HL-60/S4 treated with retinoic acid at 250 ng/mL for 4 days and 3 days (cell line): ENCODE measurements around the gene CCDC107.
"Not testable (repeated sequence)": the region's sequence is repeated elsewhere in the genome, so short reads cannot be mapped to it uniquely, and the experiment has no call there.

Source experiments
- in situ Hi-C: fragments of 300-500 bp; cut with MboI; formaldehyde crosslinking; loops from 2 replicates; pipeline ENCODE4 v1.7.0; 2022; ENCODE audit warnings: low sequenced_read_pairs

Gene CCDC107

DNA sequence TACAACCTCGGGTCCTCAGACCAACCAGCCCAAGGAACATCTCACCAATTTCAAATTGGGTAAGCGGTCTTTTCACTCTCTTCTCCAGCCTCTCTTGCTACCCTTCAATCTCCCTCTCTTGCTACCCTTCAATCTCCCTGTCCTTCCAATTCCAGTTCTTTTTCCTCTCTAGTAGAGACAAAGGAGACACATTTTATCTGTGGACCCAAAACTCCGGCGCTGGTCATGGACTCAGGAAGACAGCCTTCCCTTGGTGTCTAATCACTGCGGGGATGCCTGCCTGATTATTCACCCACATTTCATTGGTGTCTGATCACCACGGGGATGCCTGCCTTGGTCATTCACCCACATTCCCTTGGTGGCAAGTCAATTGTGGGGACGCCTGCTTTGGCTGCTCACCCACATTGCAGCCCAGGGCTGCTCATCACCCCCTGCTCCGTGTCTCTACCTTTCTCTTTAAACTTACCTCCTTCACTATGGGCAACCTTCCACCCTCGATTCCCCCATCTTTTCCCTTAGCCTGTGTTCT lies 20.6 kb upstream of the CCDC107 start:
- in situ Hi-C loops = not testable (repeated sequence)

- in situ Hi-C loops = not testable (repeated sequence)
These were observed 19.3 kb upstream of the CCDC107 start for GRCh38 chr9:35638751-35639150.

DNA sequence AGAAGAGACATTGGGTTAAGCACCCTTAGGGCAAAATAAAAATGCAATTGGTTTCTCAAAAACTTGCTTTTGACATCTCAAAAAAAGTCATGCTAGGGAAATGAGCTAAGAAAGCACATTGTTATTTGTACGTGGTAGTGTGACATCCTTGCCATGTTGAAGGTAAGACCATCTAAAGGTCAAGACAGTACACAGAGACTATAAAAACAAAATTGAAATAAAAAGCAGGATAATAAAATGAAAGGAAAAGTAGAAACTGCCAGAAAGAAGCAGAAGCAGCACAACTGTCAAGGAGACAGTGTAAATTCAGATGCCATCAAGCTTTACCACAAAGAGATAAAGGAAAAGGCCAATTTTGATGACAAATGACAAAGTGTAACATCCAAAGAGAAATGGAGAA lies 18.9 kb upstream of the CCDC107 start:
- in situ Hi-C loops = not testable (repeated sequence)

GRCh38 chr9:35639631-35640030 lies 18.5 kb upstream of the CCDC107 start:
- in situ Hi-C loops = no loop called here

GRCh38 chr9:35640431-35640830 lies 17.7 kb upstream of the CCDC107 start:
- in situ Hi-C loops = not testable (repeated sequence)

DNA sequence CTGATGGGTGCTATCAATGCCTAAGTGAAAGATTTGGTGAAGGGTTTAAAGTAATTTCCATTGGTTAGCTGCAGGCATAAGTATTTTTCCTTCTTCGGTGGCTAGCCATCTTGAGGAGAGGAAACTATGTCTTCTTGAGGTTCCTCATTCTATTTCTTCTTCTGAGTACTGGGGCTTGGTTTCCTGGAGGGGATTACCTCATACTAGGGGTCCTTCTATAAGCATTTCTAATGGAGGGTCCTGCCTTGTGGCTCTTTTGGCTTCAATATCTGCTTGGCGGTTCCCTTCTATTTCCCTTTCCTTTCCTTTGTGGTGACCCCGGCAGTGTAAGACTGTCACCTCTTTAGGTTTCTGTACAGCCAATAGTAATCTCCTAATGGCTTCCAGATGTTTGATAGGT lies 16.6 kb upstream of the CCDC107 start:
- in situ Hi-C loops = not testable (repeated sequence)

DNA sequence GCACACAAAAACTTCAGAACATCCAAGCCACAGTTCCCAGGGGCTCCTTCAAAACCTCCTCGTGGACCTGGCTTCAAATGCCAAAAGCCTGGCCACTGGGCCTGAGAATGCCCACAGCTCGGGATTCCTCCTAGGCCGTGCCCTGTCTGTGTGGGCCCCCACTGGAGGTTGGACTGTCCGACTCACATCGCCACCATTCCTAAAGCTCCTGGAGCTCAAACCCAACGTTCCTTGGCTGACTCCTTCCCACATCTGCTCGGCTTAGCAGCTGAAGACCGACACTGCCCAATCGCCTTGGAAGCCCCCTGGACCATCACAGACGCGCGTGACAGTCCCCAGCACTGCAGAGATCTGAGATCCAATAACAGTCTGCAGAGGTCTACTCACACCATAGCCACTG lies 15.0 kb upstream of the CCDC107 start:
- in situ Hi-C loops = no loop called here

DNA sequence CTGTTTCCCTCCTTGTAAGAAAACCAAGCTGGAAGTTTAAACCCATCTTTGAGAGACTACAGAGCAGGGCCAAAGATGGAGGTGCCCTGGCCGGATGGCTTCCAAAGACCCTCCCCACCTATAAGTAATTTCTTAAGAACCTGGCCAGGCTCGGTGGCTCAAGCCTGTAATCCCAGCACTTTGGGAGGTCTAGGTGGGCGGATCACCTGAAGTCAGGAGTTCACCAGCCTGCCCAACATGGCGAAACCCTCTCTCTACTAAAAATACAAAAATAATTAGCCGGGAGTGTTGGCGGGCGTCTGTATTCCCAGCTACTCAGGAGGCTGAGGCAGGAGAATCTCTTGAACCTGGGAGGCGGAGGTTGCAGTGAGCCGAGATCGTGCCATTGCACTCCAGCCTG lies 12.4 kb upstream of the CCDC107 start:
- in situ Hi-C loops = not testable (repeated sequence)

GRCh38 chr9:35646153-35646532 lies 11.9 kb upstream of the CCDC107 start:
- in situ Hi-C loops = no loop called here

- in situ Hi-C loops = no loop called here
These were observed 11.4 kb upstream of the CCDC107 start for GRCh38 chr9:35646533-35647265.

DNA sequence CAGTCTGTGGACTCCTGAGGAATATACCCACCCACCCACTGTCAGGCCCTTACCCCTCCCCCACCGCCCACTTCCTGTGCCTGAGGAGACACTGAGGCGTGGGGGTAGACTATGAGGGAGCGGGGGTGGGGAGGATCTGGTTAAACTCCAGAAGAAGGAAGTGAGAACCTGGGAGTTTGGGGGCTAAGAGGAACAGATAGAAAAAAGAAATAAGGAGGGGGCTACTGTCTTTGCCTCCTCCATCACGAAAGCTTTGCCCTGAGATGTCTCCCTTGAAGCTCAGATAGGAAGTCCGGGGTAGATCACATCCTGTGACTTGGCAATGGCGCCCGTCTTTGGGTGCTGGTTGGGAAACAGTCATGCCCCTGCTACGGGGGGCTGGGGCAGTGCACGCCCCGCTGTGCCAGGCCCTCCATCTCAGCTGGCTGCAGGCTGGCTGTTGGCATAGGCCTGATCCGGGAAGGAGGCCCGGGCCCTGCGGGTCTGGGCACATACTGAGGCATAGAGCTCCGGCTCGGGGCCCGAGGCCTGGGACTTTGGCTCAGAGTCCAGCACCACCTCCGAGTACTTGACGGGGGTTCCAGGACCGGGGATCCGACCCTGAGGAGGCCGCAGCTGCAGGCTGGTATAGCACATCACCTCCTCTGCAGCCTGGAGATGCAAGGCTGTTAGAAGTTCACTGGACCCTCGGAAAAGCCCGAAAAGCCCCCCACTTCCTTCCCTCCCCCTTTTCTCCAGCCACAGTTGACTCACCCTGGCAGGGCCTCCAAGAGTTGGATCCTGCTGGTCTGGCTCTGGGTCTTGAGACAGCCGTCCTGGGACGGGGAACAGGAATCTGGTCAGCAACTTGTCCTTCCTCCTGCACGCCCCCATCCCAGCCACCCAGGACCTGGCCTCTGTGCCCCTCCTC lies 8.4 kb upstream of the CCDC107 start:
- in situ Hi-C loops = no loop called here

GRCh38 chr9:35650341-35651158 lies 7.5 kb upstream of the CCDC107 start, which contains the start of gene SIT1:
Gene SIT1 (minus strand): TSS chr9:35650931. CDS start chr9:35650853, 78 bp downstream.
- in situ Hi-C loops = no loop called here

DNA sequence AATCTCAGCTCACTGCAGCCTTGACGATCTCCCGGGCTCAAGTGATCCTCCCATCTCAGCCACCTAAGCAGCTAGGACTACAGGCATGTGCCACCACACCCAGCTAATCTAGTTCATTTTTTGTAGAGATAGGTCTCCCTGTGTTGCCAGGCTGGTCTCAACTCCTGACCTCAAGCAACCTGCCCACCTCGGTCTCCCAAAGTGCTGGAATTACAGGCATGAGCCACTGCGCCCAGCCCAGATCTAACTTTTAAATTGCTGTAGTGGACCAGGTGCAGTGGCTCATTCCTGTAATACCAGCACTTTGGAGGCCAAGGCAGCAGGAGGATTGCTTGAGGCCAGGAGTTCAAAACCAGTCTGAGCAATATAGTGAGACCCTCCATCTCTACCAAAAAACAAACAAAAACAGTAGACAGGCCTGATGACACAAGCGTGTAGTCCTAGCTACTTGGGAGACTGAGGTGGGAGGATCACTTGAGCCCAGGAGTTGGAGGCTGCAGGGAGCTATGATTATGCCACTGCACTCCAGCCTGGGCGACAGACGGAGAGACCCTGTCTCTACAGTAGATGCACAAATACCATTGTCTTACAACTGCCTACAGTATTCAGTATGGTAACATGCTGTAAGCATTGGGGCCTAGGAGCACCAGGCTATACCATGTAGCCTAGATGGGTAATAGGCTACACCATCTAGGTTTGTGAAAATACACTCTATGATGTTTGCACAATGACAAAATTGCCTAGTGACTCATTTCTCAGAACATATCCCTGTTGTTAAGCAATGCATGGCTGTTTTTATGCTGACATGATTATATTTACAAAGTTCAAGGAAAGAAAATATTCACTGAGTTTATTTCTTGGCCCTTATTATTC lies 5.9 kb upstream of the CCDC107 start:
- in situ Hi-C loops = no loop called here

- in situ Hi-C loops = no loop called here
These were observed 5.3 kb upstream of the CCDC107 start for GRCh38 chr9:35652829-35653209.

DNA sequence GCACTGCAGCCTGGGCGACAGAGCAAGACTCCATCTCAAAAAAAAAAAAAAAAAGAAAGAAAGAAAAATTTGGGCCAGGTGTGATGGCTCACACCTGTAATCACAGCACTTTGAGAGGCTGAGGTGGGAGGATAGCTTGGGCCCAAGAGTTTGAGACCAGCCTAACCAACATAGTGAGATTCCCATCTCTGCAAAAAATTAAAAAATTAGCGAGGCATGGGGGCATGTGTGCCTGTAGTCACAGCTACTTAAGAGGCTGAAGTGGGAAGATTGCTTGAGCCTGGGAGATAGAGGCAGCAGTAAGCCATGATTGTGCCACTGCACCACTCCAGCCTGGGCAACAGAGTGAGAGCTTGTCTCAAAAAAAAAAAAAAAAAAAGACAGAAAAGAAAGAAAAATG lies 4.5 kb upstream of the CCDC107 start:
- in situ Hi-C loops = no loop called here

DNA sequence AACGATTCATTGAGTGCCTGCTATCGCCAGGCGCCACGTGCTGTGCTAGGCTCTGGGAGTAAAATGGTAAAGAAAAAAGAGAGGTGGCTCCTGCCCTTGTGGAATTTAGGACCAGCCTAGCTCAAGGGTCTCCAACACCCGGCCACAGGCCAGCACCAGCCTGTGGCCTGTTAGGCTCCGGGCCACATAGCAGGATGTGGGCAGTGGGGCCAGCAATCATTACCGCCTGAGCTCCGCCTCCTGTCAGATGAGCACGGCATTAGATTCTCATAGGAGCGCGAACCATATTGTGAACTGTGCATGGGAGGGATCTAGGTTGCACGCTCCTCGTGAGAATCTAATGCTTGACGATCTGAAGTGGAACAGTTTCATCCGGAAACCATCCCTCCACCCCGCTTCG lies 1.7 kb upstream of the CCDC107 start:
- in situ Hi-C loops = no loop called here

DNA sequence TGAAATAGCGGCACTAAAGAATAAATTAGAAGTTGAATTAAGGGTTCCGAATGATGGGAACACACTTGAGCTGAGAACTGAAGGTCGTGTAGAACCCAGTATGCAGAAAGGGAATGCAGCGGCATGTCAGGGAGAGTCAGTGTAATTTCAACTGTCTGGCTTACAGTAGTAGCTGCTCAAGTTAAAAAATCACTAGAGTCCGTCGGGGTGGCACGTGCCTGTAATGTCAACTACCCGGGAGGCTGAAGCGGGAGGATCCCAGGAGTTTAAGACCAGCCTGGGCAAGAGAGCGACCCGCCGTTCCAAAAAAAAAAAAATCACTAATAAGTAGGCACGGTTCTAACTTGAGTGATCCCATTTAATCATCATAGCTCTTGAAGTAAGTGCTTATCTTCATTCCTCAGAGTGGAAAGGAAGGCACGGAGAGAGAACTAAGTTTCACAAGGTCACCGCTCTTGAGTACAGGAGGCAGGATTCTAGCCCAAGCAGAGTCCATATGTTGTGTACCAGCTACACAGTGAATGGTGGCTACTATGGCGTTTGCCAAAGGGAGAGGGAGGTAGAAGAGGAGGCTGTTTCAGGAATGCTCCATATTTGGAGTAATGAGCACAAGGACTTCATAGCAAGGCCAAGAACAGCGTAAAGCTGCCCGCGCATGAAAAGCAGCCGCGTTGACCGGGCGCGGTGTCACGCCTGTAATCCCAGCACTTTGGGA lies 1.1 kb upstream of the CCDC107 start:
- in situ Hi-C loops = no loop called here

DNA sequence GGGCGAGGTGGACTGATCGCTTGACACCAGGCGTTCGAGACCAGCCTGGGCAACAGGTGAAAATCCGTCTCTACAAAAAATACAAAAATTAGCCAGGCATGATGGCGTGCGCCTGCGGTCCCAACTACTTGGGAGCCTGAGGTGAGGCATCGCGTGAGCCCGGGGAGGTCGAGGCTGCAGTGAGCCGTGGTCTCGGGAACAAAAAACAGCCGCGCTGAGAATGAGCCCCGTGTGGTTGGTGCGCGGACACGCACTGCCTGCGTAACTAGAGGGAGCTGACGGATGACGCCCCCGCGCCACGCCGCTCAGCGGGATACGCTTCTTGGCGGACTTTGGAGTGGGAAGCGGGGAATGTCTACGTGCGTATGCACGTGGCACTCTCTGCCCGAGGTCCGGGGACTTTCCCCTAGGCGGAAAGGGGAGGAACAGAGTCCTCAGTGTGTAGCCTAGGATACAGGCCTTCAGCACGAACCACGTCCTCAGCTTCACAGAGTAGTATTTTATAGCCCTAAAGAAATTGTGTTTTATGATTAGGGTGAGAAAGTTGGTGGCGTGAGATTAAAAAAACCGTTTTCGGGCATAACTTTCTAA lies 451 bp upstream of the CCDC107 start, which contains the start of gene RMRP:
TSS of gene RMRP (minus strand) at position 474 of the 591 bp plus-strand sequence.
- in situ Hi-C loops = no loop called here

GRCh38 chr9:35658968-35659220 lies 802 bp downstream of the CCDC107 start:
- in situ Hi-C loops = no loop called here
